Kidney epithelial cell (primary cell): ENCODE data around the gene PRKX. TPM values are rescaled to one million over a fixed set of nuclear protein-coding genes. Genes with fewer than 3 reads are reported as not detected.
"Not testable (repeated sequence)": the region's sequence is repeated elsewhere in the genome, so short reads cannot be mapped to it uniquely, and the experiment has no call there.

Experiments
- DNase-seq: peaks from one replicate; pipeline ENCODE4 v3.0.0-alpha.2; 2010; ENCODE audit warnings: low read depth
- H3K27me3 ChIP-seq: 2 replicates; pipeline ENCODE4 v1.6.0; 2011; ENCODE audit warnings: low read length; ENCODE audit not compliant: control insufficient read depth, insufficient read depth
- H3K36me3 ChIP-seq: 2 replicates; pipeline ENCODE4 v1.5.1; 2011; ENCODE audit warnings: low read length; ENCODE audit not compliant: control insufficient read depth, insufficient read depth
- H3K4me3 ChIP-seq: 2 replicates; pipeline ENCODE4 v1.5.1; 2011; ENCODE audit warnings: low read depth, mild to moderate bottlenecking, control low read depth, low read length
- CTCF ChIP-seq: IDR thresholded peaks from 2 replicates; pipeline ENCODE4 v1.5.1; 2011; ENCODE audit warnings: mild to moderate bottlenecking, moderate library complexity, low read length, control low read depth, inconsistent platforms; ENCODE audit not compliant: insufficient read depth, poor library complexity, severe bottlenecking
- total RNA-seq: library from RNA; depleted of rRNA; stranded (reverse); fragments of >200 nt; gene quantifications from 2 replicates; pipeline ENCODE4 v1.2.3, GENCODE V29; 2015

PRKX gene
- total RNA-seq, 1 donor from 2014 or later: 20.1 TPM

DNA sequence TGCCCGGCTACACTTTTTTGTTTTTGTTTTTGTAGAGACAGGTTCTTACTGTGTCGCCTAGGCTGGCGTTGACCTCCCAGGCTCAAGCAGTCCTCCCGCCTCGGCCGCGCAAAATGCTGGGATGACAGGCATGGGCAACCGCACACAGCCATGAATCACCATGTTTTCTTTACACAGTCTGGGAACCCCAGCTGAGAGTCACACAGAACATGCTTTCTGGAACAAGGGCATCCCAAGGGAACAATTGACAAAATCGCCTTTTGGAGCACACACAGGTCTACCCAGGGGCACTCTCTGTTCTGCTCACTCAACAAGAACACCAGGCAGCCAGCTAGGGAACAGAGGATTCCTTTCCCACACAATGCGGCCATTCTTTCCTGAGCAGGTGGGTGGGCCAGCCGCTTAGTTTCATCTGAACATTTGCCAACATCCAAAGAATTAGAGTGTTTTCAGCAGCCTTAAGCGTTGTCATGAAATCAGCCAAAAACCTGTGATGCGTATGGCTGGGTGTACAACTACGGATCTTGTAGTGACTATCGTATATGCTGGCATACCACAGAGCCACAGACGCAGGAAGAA, 15.7 kb downstream of the PRKX start:
- peak; percentile 95 for DNase-seq
- no peaks in the 10 kb centered on the region for H3K27me3 ChIP-seq
- H3K4me3 ChIP-seq: no peak overlapping the region
- no peaks in the 10 kb centered on the region for H3K36me3 ChIP-seq
- no peak for TF ChIP-seq CTCF

DNA sequence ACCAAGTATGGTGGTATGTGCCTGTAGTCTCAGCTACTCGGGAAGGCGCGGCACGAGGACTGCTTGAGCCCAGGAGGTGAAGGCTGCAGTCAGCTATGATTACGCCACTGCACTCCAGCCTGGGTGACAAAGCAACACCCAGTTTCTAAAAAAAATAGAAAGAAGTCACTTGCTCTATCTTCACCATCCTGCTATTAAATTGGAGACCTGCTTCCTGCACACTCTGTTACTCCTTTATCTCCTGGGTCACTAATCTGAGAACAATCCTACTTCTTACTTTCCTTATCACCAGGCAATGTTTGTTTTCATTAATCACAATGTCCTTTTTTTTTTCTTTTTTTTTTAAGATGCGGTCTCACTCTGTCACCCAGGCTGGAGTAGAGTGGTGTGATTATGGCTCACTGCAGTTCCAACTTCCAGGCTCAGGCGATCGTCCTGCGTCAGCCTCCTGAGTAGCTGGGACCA, 16.2 kb downstream of the PRKX start:
- DNase-seq: no peak
- Histone ChIP-seq H3K4me3 (no peak overlapping the region), H3K27me3 (no peaks in the 10 kb centered on the region), H3K36me3 (no peaks in the 10 kb centered on the region)
- TF ChIP-seq CTCF: no peak

GRCh38 chrX:3695536-3695935, 17.9 kb downstream of the PRKX start:
- no peak for TF ChIP-seq CTCF

GRCh38 chrX:3690140-3690539, 23.3 kb downstream of the PRKX start:
- TF ChIP-seq CTCF: no peak
- DNase-seq: no peak

More at GRCh38 chrX:3695536-3695935, 17.9 kb downstream of the PRKX start:
- H3K36me3 ChIP-seq: no peaks in the 10 kb centered on the region
- H3K4me3 ChIP-seq: no peak overlapping the region
- H3K27me3 ChIP-seq: no peaks in the 10 kb centered on the region
- no peak for DNase-seq

DNA sequence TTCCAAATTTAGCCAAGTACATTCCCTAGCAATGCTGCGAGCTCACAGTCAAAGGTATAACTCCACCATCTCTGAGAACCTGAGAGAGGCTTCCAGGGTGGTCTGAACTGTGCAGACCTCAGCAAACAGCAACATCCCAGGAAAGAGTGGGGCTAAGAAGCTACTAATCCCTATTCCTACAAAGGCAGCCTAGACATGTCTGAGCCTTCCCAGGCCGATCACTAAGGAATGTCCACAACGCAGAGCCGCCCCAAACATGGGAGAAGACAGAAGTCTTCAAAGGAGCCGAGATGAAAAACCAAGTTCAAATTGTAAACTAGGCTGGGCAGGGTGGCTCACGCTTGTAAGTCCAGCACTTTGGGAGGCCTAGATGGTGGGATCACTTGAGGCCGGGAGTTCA, 30.2 kb downstream of the PRKX start:
- not testable (repeated sequence) for H3K27me3 ChIP-seq, DNase-seq, H3K4me3 ChIP-seq, H3K36me3 ChIP-seq

More at GRCh38 chrX:3690140-3690539, 23.3 kb downstream of the PRKX start:
- H3K4me3 ChIP-seq: no peak overlapping the region
- no peaks in the 10 kb centered on the region for H3K36me3 ChIP-seq
- no peaks in the 10 kb centered on the region for H3K27me3 ChIP-seq

GRCh38 chrX:3680459-3680858, 33.0 kb downstream of the PRKX start:
- Histone ChIP-seq H3K27me3 (no peaks in the 10 kb centered on the region), H3K36me3 (no peaks in the 10 kb centered on the region), H3K4me3 (no peak overlapping the region)
- TF ChIP-seq CTCF: no peak
- DNase-seq: no peak
